ENCODE results near the gene CAPN7.

CAPN7 gene

DNA sequence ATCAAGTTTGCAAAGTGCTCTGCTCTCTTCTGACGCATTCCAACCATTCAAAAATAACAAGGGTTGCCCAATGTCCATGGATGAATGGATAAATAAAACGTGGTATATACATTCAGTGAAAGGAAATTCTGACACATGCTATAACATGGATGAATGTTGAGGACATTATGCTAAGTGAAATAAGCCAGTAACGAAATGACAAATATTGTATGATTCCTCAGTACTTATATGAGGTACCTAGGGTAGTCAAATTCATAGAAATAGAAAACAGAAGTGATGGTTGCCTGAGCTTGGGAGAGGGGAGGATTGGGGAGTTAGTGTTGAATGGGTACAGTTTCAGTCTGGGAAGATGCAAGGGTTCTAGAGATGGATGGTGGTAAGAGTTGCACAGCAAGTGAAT is 92.5 kb downstream of the CAPN7 start:
- no peak for DNase-seq (ENCODE audit: low read depth, low spot score)

DNA sequence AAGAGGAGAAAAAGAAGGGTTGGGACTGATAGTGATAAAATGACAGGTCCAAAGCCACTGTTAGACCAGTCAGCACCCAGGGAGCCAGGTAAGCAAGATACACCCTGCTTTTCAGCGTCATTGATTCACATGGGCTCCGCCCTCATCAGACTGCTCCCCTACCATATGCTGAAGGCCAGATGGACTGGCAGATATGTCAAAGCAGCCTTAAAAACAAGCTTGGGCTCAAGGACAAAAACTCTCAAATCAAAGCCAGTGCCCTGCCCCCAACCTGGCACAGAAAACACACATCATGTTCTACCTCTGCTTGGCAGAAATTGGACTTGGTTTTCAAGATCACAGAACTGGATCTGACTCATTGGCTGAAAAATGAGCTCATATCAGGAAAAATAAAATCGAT is 93.0 kb downstream of the CAPN7 start:
- DNase-seq (ENCODE audit: low read depth, low spot score), result no peak

DNA sequence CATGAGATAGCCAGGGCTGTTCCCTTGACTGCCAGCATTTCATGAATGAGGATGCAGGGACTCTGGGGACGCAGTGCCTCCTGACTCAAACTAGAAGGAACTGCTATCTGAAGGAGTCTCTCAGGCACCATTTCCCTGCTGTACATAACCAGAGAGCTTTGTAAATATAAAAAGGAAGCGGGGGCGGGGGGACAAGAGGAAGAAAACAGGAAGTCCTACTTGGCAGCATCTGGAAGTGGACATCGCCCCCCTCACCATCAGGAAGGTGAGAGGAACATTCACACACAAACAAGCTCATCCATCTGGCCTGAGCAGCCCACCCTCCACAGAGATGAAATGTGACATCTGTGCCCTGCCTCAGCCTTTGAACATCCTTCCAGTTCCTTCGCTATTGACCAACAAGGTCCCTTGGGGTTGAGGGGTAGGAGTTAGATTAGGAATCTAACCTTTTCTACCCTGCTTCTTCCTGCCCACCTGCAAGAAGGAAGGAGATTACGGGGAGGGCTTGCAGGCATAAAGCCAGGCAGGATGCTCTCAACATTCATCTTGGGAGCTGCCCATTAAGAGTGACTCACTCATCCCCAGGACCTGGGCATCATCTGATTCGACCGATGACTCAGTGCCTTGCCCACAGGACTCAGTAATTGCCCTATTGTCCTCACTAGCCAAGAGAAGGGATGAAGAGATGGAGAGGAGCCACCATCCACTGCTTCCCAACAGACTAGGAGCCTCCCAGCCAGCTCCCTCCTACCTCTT is 94.5 kb downstream of the CAPN7 start:
- no peak for DNase-seq (ENCODE audit: low read depth, low spot score)

DNA sequence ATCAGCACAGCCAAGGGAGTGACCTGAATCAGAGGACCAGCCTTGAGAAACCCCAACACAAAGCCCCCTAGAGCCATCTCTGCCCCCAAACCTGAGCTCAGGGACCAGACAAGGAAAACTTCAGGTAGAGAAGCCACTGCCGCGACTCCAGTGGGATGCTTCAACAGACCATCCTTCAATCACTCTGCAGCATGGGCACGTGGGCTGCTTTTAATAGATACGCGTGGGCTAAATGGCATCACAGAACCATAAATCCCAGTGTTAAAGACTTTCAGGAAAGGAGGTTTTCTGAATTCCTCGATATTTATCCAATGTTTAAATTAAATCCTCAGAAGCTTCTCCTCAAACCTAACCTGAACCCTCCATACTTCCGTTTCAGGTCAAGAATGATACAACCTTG is 95.7 kb downstream of the CAPN7 start:
- DNase-seq (ENCODE audit: low read depth, low spot score), result no peak

Data from iPS DF 19.7 (cell line).